ENCODE results near the gene DNAAF3. TPM values are rescaled to one million over a fixed set of nuclear protein-coding genes. Genes with fewer than 3 reads are reported as not detected.
"Not testable (repeated sequence)": the region's sequence is repeated elsewhere in the genome, so short reads cannot be mapped to it uniquely, and the experiment has no call there.

Gene DNAAF3
- polyA plus RNA-seq, 3 donors, result 0.10 to 2.5 TPM; not detected in 1

GRCh38 chr19:55179606-55180484 is 13.4 kb upstream of the DNAAF3 start, which contains the start of gene SYT5:
Gene SYT5 (minus strand): TSS chr19:55180289. CDS start chr19:55179041, 1,248 bp downstream.
- H3K27ac ChIP-seq (ENCODE audit: low read depth, low read length), result no peak within 1 kb of the TSS
- WGBS, 3 donors, result 1 to 3% (median 2%) methylated on average over 52 to 68 of the region's 68 CpGs

- WGBS, 3 donors, result 3 to 5% (median 4%) methylated on average over 61 of the region's 61 CpGs
- H3K27ac ChIP-seq (ENCODE audit: low read depth, low read length), result no peak overlapping the region
These were observed 12.6 kb upstream of the DNAAF3 start for GRCh38 chr19:55178781-55179599.

- no peak overlapping the region for H3K27ac ChIP-seq (ENCODE audit: low read depth, low read length)
- WGBS, 3 donors, result 30 to 37% (median 35%) methylated on average over 2 of the region's 2 CpGs
These were observed 9.7 kb upstream of the DNAAF3 start for GRCh38 chr19:55176076-55176475.

GRCh38 chr19:55175117-55175867 is 8.9 kb upstream of the DNAAF3 start:
- WGBS, 3 donors, result 47 to 64% (median 51%) methylated on average over 43 of the region's 43 CpGs
- no peak overlapping the region for H3K27ac ChIP-seq (ENCODE audit: low read depth, low read length)

- 47 to 69% (median 49%) methylated on average over 20 to 21 of the region's 21 CpGs for WGBS, 3 donors
These were observed 8.2 kb upstream of the DNAAF3 start for GRCh38 chr19:55174425-55175116.

GRCh38 chr19:55173714-55174409 is 7.4 kb upstream of the DNAAF3 start:
- no peak overlapping the region for H3K27ac ChIP-seq (ENCODE audit: low read depth, low read length)
- 1% methylated on average over 25 to 37 of the region's 37 CpGs for WGBS, 3 donors

More at GRCh38 chr19:55174425-55175116, 8.2 kb upstream of the DNAAF3 start:
- no peak overlapping the region for H3K27ac ChIP-seq (ENCODE audit: low read depth, low read length)

- WGBS, 3 donors, result 1 to 3% (median 1%) methylated on average over 27 to 32 of the region's 32 CpGs
These were observed 6.8 kb upstream of the DNAAF3 start for GRCh38 chr19:55173186-55173713.

GRCh38 chr19:55172741-55173140 is 6.3 kb upstream of the DNAAF3 start:
- 9 to 18% (median 17%) methylated on average over 12 of the region's 12 CpGs for WGBS, 3 donors
- no peak overlapping the region for H3K27ac ChIP-seq (ENCODE audit: low read depth, low read length)

More at GRCh38 chr19:55173186-55173713, 6.8 kb upstream of the DNAAF3 start:
- no peak overlapping the region for H3K27ac ChIP-seq (ENCODE audit: low read depth, low read length)

GRCh38 chr19:55172318-55172717 is 5.9 kb upstream of the DNAAF3 start:
- H3K27ac ChIP-seq (ENCODE audit: low read depth, low read length), result not testable (repeated sequence)
- WGBS, 3 donors, result 40 to 56% (median 53%) methylated on average over 9 of the region's 9 CpGs

GRCh38 chr19:55171440-55171839 is 5.0 kb upstream of the DNAAF3 start:
- H3K27ac ChIP-seq (ENCODE audit: low read depth, low read length), result no peak overlapping the region
- WGBS, 3 donors, result 68 to 79% (median 78%) methylated on average over 5 of the region's 5 CpGs

- no peak overlapping the region for H3K27ac ChIP-seq (ENCODE audit: low read depth, low read length)
- WGBS, 3 donors, result 41 to 74% (median 69%) methylated on average over 4 of the region's 4 CpGs
These were observed 2.7 kb upstream of the DNAAF3 start for GRCh38 chr19:55169136-55169535.

GRCh38 chr19:55165952-55166529 is 372 bp downstream of the DNAAF3 start:
- H3K27ac ChIP-seq (ENCODE audit: low read depth, low read length), result no peak overlapping the region

GRCh38 chr19:55161571-55162322 is 4.7 kb downstream of the DNAAF3 start:
- no peak overlapping the region for H3K27ac ChIP-seq (ENCODE audit: low read depth, low read length)
- WGBS, 3 donors, result 21 to 29% (median 21%) methylated on average over 50 to 61 of the region's 61 CpGs

More at GRCh38 chr19:55165952-55166529, 372 bp downstream of the DNAAF3 start:
- 1 to 2% (median 1%) methylated on average over 33 to 34 of the region's 34 CpGs for WGBS, 3 donors

GRCh38 chr19:55160986-55161365 is 5.4 kb downstream of the DNAAF3 start:
- H3K27ac ChIP-seq (ENCODE audit: low read depth, low read length), result no peak overlapping the region
- 13 to 21% (median 16%) methylated on average over 25 to 32 of the region's 32 CpGs for WGBS, 3 donors

- H3K27ac ChIP-seq (ENCODE audit: low read depth, low read length), result no peak overlapping the region
- 3 to 5% (median 3%) methylated on average over 28 to 33 of the region's 33 CpGs for WGBS, 3 donors
These were observed 6.1 kb downstream of the DNAAF3 start for GRCh38 chr19:55160128-55160985.
